ENCODE results near the gene MIA3.

GRCh38 chr1:222665964-222666363 lies 48.1 kb downstream of the MIA3 start:
- TF ChIP-seq REST (IDR thresholded peaks at IDR 0.05; ENCODE audit: insufficient read depth in 1 of 2, low read depth in 2 of 2, low read length in 2 of 2) (no peak), POLR2AphosphoS5 (IDR thresholded peaks at IDR 0.05; ENCODE audit: low read depth, low read length) (no peak), SIN3A (IDR thresholded peaks at IDR 0.05; ENCODE audit: borderline replicate concordance, insufficient read depth, low read length) (no peak)

Data from PFSK-1 (cell line).